ENCODE data around the gene MTMR10.

- no peak for TF ChIP-seq EZH2 (IDR thresholded peaks at IDR 0.05; ENCODE audit: insufficient read depth, poor library complexity, severe bottlenecking)
- no peak for TF ChIP-seq EZH2phosphoT487 (IDR thresholded peaks at IDR 0.05; ENCODE audit: insufficient read depth, low read depth)
Observed at GRCh38 chr15:31032961-31033371, 41.5 kb upstream of the MTMR10 start.
